Activated CD4-positive, alpha-beta T cell treated with anti-CD3 and anti-CD28 coated beads for 1 hour (primary cell): ENCODE data around the gene SLC17A9.

Source experiments
- DNase-seq: peaks from one replicate; pipeline ENCODE4 v3.0.0-alpha.2; 2020

The SLC17A9 gene

DNA sequence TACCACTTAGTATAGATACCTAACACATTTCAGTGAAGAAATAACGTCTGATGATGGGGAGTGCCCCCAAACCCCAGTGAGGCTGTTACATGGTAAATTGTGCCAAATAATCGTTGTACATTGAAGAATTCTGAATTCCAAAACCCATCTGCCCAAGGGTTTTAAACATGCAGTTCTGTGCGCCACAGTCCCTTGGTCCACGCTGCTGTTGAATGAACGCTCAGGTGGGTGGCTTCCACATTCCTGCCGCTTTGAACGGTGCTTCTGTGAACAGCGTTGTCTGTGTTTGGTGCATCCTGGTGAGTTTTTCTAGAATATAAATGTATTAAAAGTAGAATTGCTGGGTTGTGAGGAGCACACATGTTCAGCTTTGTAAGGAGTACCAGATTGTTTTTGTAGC, 11.6 kb upstream of the SLC17A9 start:
- DNase-seq, result no peak

DNA sequence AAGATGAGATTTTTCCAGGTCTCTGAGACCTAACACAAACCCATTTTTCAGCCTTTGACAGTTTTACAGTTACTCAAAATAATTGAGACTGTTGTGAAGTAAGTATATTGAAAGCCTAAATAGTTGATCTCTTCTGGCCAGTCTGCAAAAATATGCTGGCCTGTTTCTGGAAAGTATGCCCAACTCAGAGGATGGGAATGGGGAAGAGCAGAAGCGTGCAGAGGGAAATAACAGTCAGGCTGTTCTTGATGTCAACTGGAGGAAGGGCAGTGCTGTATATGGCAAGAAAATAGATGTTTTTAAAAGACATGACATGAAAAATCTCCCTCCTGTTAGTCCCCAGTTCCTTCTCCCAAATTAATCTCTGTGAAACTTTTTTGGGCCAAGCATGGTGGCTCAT, 10.7 kb upstream of the SLC17A9 start:
- DNase-seq, result no peak

DNA sequence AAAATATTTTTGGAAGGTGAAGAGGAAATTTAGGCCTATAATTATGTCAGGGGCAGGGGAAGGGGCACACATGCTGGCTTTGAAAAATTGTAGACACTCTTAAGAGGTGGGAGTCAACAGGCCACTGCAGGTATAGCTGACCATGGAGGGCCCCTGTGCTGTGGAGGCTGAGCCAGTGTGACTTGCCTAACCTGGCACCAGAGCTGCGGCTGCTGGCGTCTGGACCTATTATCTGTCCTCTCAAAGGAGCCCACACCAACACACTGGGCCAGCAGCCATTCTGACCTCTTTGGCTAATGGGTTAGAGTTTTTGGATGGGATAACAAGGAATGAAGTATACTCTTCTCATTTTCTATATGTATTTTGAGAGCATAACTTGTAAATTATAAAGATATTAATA, 10.1 kb upstream of the SLC17A9 start:
- DNase-seq, result no peak

DNA sequence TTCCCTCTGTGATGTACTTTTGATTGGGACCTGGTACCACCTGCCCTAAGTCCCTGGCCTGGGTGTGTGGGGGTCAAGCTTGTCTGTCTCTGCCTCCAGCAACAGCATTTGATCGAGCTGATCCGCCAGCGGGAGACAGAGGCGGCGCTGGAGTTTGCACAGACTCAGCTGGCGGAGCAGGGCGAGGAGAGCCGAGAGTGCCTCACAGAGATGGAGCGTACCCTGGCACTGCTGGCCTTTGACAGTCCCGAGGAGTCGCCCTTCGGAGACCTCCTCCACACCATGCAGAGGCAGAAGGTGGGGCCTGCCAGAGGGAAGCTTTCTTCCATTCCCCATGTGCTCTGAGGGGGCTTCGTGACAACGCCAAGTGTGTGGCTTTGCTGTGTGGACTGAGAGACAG, 9.1 kb upstream of the SLC17A9 start:
- DNase-seq, result no peak

DNA sequence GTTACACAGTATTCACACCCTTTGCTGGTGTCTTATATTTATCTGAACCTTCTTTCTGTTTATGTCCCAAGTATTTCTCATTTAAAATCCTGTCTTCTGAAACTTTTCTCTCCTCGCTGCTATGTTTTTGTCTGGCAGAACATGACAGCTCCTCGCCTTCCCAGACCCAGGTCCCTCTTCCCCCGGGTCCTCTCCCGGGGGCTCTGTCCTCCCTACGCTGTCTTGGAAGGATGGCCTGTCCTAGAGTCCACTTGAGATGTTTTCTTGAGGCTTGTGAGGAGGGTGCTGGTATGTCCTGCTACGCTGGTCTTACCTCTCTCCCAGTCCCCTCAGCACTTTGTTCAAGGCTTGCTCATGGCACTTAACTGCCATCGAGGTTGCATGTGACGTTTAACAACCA, 8.3 kb upstream of the SLC17A9 start:
- no peak for DNase-seq

DNA sequence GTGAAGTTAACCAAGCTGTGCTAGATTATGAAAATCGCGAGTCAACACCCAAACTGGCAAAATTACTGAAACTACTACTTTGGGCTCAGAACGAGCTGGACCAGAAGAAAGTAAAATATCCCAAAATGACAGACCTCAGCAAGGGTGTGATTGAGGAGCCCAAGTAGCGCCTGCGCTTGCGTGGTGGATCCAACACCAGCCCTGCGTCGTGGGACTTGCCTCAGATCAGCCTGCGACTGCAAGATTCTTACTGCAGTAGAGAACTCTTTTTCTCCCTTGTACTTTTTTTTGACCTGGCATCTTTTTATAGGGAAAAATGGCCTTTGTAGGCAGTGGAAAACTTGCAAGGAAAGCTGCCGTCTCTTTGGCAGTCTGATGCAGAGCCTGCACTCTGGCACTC, 7.8 kb upstream of the SLC17A9 start:
- DNase-seq, result no peak

DNA sequence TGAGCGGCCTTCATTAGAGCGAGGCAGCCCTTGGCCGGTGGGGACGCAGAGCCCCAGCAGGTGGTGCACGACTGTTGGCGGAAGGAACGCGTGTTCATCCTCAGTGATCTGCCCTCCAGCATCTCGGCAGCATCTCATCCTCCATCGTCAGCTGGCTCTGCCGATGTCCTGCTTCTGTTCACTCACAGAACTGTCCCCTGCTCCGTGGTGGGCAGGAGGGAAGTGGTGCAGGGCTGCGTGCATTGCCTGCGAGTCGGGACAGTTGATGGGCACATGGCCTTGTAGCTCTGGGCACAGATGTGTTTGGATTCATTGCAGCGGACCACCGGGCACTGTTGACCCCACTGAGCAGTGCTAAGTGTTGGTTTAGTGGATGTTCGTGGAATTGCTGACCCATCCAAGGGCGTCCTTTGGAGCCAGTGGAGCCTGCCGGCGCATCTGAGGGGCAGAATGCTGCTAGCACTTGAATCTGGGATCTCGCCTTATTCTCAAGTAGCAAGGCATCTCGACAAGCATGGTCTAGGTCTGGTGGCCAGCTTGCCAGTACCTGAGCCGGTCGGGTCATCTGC, 6.7 kb upstream of the SLC17A9 start:
- DNase-seq, result no peak

DNA sequence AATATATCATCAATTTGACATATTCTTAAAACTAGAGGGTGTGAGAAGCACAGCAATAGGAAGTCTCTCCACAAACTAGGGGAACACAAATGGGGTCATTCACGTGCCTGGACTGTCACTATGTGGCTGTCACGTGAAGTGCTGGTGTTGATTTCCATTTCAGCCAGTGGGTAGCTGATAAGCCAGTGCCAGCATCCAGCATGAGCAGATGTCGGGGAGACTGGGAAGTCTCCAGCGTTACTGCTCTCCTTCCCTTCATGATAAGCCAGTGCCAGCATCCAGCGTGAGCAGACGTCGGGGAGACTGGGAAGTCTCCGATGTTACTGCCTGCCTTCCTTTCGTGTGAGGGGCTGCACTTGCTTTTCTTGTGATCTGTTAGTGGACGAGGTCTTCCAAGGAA, 5.6 kb upstream of the SLC17A9 start:
- DNase-seq, result no peak

DNA sequence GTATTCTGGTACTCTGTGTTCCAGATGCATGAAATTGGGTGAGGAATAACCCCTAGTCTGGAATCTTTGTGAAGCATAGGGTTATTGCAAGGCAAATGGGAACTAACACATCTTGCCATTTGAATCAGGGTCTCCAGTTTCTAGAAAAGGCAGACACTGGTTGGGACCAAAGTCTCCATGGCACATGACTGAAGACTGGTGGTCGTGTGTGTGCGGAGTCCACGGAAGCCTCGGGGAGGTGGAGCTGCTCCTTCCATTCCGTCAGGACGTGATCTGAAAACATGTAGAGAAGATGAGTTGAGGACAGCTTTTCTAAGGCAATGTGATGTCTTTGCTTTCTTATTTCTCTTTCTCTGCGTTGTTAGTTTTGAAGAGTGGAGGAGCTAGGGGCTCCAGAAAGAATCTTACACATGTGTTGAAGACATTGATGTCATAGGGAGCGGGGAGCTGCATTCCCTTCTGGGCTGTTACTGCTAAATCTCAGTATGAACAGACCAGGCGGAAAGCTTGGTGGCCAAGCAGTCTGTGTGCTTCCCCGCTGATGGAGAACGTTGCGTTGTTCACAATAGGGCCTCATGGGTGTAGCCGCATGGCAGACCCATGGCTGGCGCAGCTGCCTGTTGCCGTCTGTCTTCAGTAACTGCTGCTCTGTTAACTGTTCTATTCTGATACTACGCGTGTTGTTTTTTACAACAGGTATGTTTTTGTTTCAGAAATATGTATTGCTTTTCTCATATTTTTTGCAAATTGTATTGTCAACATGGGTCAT, 4.8 kb upstream of the SLC17A9 start:
- DNase-seq, result no peak

DNA sequence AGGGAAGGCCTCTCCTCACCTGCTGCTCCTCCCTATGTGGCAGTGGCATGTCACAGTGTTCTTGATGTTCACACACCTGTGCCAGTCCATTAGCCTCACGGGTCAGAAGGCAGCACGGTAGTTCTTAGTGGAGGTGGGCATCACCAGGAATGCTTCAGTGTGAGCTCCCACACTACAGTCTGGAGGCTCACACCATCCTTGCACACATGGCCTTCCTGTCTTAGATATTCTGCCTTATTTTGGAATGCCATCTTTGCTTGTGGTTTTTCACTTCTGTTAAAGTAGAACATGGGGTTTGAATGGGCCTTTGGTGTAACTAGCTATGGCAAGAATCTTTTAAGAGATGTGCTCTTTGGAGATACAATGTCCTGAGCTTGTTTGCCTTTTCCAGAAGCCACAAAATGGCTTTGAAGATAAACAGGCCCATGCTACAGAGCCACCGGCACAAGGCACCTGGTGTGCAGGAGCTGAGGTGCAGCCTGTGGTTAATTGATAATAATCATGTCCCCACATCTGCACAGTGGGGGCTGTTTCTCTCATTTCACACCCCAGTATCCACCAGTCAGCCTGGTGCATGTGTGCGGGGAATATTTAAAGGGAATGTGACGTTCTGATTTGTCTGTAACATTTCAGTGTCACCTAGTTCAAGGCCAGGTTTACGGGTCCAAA, 3.2 kb upstream of the SLC17A9 start:
- no peak for DNase-seq

DNA sequence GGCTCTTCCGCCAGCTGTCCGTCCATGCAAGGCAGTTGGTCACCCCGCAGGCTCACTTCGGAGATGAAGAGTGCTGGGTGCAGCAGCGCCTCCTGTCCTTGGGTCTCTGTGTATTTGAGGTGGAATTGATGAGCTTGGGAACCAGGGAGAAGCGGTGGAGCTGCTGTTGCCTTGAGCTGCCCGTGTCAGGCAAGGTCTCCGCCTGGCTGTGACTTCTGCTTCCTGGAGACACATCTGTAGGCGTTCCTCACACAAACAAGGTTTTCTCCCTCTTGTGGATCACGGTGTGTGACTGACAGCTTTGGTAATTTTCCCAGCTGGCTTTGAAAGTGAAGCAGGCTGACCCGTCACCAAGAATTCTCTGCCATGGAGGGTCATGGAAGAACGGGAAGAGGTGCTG, 2.5 kb upstream of the SLC17A9 start:
- no peak for DNase-seq

DNA sequence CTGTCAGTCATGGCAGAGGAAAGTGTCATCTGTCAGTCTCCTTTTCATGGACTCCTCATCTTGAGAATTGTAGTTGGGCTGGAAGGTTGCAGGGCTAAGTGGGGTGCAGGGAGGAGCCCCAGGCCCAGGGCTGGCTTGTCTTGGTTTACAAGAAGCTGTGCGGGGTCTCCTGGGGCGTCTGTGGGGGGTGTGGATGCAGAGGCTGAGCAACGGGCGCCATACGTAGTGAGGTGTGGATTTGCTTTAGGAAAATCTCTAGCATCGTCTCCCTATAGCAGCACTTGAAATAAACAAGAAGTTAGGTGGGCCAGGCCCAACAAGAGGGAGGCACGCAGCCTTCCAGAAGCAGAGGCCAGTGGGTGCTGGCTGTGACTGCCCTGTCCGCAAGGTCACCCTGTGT, 1.8 kb upstream of the SLC17A9 start:
- DNase-seq, result no peak

DNA sequence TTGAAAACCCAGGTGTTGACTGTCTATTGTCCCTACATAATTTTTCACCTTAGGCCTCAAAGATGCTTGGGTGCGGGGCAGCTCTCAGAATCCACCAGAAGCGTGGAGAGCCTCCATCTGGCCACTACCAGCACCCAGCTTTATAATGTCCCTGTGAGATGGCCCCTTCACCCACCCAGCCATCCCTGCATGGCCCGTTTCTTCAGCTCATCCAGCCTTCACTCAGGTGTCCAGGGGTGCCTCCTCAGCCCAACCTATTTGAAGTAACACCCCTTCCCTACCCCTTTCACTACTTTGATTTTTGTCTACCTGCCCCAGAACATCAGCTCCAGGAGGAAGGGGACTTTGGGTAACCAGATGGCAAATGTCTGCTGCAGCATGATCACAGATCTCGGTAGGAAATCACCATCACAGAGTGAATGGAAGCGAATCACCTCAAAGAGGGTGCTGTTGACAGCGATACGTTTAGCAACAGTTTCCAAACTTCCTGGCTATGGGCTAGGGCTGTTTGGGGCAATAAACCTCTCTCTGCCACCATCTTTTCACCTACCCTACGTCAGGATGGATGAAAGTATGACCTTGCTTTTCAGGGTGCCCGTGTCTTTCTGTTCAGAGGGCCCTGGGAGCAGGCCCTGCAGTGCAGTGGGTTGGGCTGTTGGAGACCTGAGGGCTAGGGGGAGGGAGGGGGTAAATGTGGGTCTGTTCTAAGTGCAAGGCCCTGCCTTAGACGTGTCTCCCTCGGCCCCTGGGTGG, 1.2 kb upstream of the SLC17A9 start:
- no peak for DNase-seq

DNA sequence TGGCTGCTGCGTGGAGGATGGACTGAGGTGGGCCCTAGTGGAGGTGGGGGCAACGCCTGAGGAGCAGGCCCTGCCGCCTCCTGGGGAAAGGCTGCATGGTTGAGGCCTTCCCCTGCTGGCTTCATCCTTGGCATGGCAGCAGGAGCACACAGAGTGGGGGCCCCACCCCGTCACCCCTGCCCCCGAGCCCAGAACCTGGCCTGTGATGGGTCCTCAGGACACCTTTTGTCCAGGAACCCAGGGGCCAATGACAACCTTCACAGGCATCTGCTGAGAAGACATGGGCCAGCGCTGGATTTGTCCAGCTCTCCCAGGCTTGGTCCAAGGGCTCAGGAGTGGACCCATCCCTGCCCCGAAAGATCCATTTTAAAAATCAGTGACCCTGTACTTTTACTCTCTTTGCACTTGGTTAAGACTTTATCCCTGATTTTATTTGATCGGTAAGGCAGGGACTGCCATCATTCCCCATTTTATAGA, 575 bp upstream of the SLC17A9 start:
- no peak for DNase-seq

DNA sequence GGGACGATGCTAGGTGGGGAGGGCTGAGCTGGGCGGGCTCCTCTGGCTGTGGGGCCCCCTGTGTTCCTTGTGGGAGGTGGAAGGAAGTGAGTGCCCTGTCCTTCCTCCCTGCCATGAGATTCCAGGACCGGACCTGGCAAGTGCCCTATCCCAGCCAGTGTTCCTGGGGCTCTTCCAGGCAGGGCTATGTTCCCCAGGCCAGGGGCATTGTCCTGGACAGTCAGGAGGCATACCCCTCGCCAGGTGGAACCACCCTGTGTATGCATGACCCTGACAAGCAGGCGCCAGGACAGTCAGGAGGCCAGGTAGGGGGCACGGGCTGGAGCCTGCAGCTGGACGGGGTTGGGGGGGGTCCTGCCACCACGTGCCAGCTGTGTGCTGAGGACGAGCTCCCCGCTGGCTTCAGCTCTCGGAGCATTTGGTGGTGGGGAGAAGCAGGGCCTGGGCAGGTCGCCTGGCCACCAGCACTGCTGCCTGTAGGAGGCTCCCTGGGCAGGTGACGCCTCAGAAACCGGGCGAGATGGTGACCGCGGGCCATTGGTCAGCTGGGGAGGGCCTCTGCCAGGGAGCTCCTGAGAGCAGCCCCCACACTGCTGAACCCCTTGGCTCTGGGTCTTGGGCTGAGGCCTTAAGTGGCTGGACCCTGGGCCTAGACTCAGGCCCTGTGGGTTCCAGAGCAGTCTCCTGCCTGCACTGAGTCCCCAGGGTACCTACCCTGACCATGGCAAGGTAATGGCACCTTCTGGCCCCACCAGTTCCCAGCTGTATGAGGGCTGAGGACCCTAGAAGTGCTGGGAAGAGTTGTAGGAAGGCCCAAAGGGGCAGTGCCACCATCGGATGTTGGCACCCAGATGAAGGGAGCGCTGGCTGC, 694 bp downstream of the SLC17A9 start:
- DNase-seq, result no peak

DNA sequence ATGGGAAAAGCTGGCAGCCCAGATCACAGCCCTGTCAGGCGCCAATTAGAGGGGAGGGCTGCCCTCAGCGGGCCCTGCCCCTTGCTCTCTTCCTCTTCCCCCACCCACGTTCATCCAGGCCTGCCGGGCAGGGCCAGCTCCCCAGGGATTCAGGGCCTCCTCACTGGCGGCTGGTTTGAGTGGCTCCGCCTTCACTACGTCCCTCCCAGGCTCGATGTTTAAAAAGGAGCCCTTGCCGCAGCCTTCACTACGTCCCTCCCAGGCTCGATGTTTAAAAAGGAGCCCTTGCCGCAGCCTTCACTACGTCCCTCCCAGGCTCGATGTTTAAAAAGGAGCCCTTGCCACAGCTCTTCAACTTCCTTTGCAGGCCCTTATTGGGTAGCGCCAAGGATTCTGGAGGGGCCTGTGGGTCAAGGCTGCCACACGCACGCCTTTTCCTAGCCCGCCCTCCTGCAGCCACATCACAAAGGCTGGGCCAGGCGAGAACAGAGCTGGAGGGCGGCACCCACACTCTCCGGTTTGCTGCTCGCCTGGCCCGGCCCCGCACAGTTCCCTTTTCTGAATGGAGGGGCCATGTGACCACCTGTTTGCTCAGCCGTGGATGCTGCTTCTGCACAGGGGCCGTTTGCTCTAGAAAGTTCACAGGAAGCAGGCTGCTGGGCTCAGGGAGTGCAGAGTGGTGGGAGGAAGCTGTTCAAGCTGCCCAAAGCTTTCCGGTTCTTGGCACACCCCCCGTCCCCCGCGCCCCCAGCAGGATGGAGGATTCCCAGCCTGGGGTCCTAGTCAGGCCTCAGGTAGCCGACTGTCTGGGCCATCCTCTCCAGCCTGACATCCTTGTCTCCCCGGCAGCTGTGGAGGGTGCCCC, 1.6 kb downstream of the SLC17A9 start:
- DNase-seq, result peak; percentile 42

DNA sequence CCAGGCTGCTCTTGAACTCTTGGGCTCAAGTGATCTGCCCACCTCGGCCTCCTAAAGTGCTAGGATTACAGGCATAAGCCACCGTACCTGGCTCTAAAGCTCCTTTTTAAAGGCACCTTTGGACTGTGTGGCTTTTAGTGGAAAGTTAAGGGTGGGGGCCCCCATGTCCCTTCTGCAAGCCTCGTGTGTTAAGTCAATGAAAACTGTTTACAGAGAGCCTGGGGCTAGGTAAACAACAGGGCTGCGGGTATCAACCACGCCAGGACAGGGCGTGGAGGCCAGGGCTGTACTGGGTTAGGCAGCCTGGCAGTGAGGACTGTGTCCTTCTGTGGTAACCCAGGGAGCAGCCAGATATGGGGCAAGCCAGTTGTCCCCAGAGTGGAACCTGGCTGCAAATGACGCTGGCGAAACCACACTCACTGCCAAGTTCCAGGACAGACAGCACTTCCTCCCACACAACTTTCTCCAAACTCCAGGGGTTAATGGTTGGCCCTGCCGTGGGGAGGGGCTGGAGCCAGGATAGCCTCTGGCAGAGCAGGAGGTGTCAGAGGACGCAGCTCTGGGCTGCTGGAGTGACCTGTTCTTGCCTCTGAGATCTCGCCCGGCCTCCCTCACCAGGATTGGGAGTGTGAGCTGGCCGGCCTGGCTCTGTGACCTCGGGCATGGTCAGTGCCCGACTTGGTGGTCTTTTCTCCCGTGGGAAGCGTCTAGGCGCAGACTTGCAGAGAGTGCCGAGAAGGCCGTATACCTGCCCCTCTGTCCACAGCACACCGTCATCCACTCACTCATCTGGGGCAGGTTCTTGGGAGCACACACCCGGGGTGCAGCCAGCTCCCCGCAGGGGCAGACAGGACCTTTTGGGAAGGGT, 3.2 kb downstream of the SLC17A9 start:
- DNase-seq, result no peak

DNA sequence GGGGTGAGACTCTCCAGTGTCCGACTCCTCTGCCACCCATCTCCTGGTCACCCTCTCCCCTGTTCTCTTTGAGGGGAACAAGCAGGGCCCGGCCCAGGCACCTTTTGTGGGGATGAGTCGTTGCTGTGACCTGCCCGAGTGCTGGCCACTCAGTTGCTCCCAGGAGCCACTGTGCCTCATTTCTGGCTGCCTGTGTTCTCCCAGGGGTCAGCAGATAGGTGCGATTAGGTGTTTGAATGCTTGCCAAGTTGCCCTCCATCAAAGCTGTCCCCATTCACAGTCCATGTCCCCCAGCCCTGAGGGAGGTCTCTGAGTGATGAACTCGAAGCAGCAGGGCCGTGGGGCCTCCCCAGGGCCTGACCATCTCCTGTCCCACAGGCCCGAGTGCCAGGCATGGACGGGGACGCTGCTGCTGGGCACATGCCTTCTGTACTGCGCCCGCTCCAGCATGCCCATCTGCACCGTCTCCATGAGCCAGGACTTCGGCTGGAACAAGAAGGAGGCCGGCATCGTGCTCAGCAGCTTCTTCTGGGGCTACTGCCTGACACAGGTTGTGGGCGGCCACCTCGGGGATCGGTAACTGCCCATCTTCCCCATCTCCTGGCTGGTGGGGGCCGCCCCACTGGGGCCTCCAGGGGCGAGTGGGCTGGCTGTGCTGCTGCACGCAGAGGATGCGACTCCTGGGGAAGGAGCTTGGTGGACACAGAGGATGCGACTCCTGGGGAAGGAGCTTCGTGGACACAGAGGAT, 4.1 kb downstream of the SLC17A9 start:
- DNase-seq, result no peak
